WTC11 (cell line): ENCODE data around the gene KCNJ15. TPM values are rescaled to one million over a fixed set of nuclear protein-coding genes. Genes with fewer than 3 reads are reported as not detected.

Experiments
- ATAC-seq: fragments of 200-7000 bp; cut with Tn5 transposase; 2 replicates; pipeline ENCODE4 v1.10.0; 2021; ENCODE audit warnings: mild to moderate bottlenecking, moderate library complexity
- CTCF ChIA-PET: fragments of 300-600 bp; sonication (Branson Sonifier 250); formaldehyde crosslinking; loops from one replicate; lab custom pipeline; 2021; ENCODE audit warnings: antibody characterized with exemption; lab: Charles Lee
- POLR2A ChIA-PET: fragments of 350-600 bp; sonication (Branson Sonifier 250); formaldehyde crosslinking; loops from one replicate; lab custom pipeline; 2021; ENCODE audit warnings: antibody characterized with exemption; lab: Charles Lee
- DNase-seq: peaks from one replicate; pipeline ENCODE4 v3.0.0; 2021; ENCODE audit warnings: low spot score
- H3K27ac Mint-ChIP-seq: 2 replicates; pipeline ENCODE4 v1.8.0; 2021; ENCODE audit warnings: mixed read lengths
- H3K27me3 Mint-ChIP-seq: 2 replicates; pipeline ENCODE4 v1.8.0; 2021; ENCODE audit warnings: low read depth, mild to moderate bottlenecking, moderate library complexity, mixed read lengths
- H3K36me3 Mint-ChIP-seq: 2 replicates; pipeline ENCODE4 v1.8.0; 2021; ENCODE audit warnings: mixed read lengths
- H3K4me1 Mint-ChIP-seq: 2 replicates; pipeline ENCODE4 v1.8.0; 2022; ENCODE audit warnings: mixed read lengths
- H3K4me3 Mint-ChIP-seq: 2 replicates; pipeline ENCODE4 v1.8.0; 2021; ENCODE audit warnings: mild to moderate bottlenecking, moderate library complexity, mixed read lengths
- H3K9me3 Mint-ChIP-seq: 2 replicates; pipeline ENCODE4 v1.8.0; 2021; ENCODE audit warnings: mixed read lengths
- CBFB ChIP-seq: sonication (generic); formaldehyde crosslinking; IDR thresholded peaks from 2 replicates; pipeline ENCODE4 v1.8.1; 2022; ENCODE audit warnings: mild to moderate bottlenecking, low read depth, missing genetic modification reagents
- ELF4 ChIP-seq: sonication (generic); formaldehyde crosslinking; IDR thresholded peaks from 2 replicates; pipeline ENCODE4 v1.8.1; 2022; ENCODE audit warnings: low read depth, mild to moderate bottlenecking, moderate library complexity, missing genetic modification reagents
- EMX1 ChIP-seq: fragments of 250-450 bp; sonication (Bioruptor Pico); IDR thresholded peaks from 2 replicates; pipeline ENCODE4 v1.8.0; 2021; ENCODE audit warnings: mild to moderate bottlenecking
- HMGA2 ChIP-seq: fragments of 250-450 bp; sonication (Bioruptor Pico); IDR thresholded peaks from 2 replicates; pipeline ENCODE4 v1.4.0; 2021; ENCODE audit warnings: mild to moderate bottlenecking, moderate library complexity
- NFATC4 ChIP-seq: fragments of 250-450 bp; sonication (Bioruptor Pico); IDR thresholded peaks from 2 replicates; pipeline ENCODE4 v1.9.0; 2021; ENCODE audit warnings: mild to moderate bottlenecking
- NR2C2 ChIP-seq: sonication (generic); formaldehyde crosslinking; IDR thresholded peaks from 2 replicates; pipeline ENCODE4 v1.8.0; 2022; ENCODE audit warnings: mild to moderate bottlenecking, missing genetic modification reagents
- OVOL2 ChIP-seq: fragments of 250-450 bp; sonication (Bioruptor Pico); IDR thresholded peaks from 2 replicates; pipeline ENCODE4 v1.9.0; 2021; ENCODE audit warnings: mild to moderate bottlenecking, borderline replicate concordance
- RORB ChIP-seq: fragments of 250-450 bp; sonication (Bioruptor Pico); IDR thresholded peaks from 2 replicates; pipeline ENCODE4 v1.9.0; 2021; ENCODE audit warnings: mild to moderate bottlenecking
- SP1 ChIP-seq: sonication (generic); formaldehyde crosslinking; conservative IDR thresholded peaks from 2 replicates; pipeline ENCODE4 v1.8.1; 2022; ENCODE audit warnings: missing genetic modification reagents
- TEAD4 ChIP-seq: sonication (generic); formaldehyde crosslinking; IDR thresholded peaks from 2 replicates; pipeline ENCODE4 v1.8.0; 2022; ENCODE audit warnings: mild to moderate bottlenecking, missing genetic modification reagents
- ZNF232 ChIP-seq: sonication (generic); formaldehyde crosslinking; IDR thresholded peaks from 2 replicates; pipeline ENCODE4 v1.8.0; 2022; ENCODE audit warnings: mild to moderate bottlenecking, missing genetic modification reagents
- ZNF317 ChIP-seq: sonication (generic); formaldehyde crosslinking; IDR thresholded peaks from 2 replicates; pipeline ENCODE4 v1.8.1; 2023; ENCODE audit warnings: low read depth, mild to moderate bottlenecking, moderate library complexity, missing genetic modification reagents, borderline replicate concordance
- ZNF416 ChIP-seq: fragments of 250-450 bp; sonication (Bioruptor Pico); IDR thresholded peaks from 2 replicates; pipeline ENCODE4 v1.9.0; 2021; ENCODE audit warnings: mild to moderate bottlenecking, inconsistent platforms
- total RNA-seq: library from RNA; stranded (reverse); gene quantifications from 3 replicates; pipeline ENCODE4 v1.2.3, GENCODE V29; 2021
- TF ChIP-seq, protein P1 (sequence below): sonication (generic); formaldehyde crosslinking; IDR thresholded peaks from 2 replicates; pipeline ENCODE4 v1.8.0; 2022; ENCODE audit warnings: mild to moderate bottlenecking, missing genetic modification reagents
- TF ChIP-seq, protein P2 (sequence below): sonication (generic); formaldehyde crosslinking; IDR thresholded peaks from 2 replicates; pipeline ENCODE4 v1.8.0; 2022; ENCODE audit warnings: mild to moderate bottlenecking, missing genetic modification reagents
- TF ChIP-seq, protein P3 (sequence below): fragments of 250-450 bp; sonication (Bioruptor Pico); IDR thresholded peaks from 2 replicates; pipeline ENCODE4 v1.8.0; 2021; ENCODE audit warnings: mild to moderate bottlenecking
- TF ChIP-seq, protein P4 (sequence below): sonication (generic); formaldehyde crosslinking; IDR thresholded peaks from 2 replicates; pipeline ENCODE4 v1.8.1; 2023; ENCODE audit warnings: mild to moderate bottlenecking, missing genetic modification reagents, moderate library complexity
- TF ChIP-seq, protein P5 (sequence below): fragments of 250-450 bp; sonication (Bioruptor Pico); IDR thresholded peaks from 2 replicates; pipeline ENCODE4 v2.1.2; 2022; ENCODE audit warnings: mild to moderate bottlenecking, moderate library complexity
- TF ChIP-seq, protein P6 (sequence below): sonication (generic); formaldehyde crosslinking; IDR thresholded peaks from 2 replicates; pipeline ENCODE4 v1.8.1; 2022; ENCODE audit warnings: mild to moderate bottlenecking, moderate library complexity, missing genetic modification reagents
- TF ChIP-seq, protein P7 (sequence below): sonication (generic); formaldehyde crosslinking; IDR thresholded peaks from 2 replicates; pipeline ENCODE4 v1.8.1; 2022; ENCODE audit warnings: low read depth, missing genetic modification reagents, borderline replicate concordance
- TF ChIP-seq, protein P8 (sequence below): sonication (generic); formaldehyde crosslinking; IDR thresholded peaks from 2 replicates; pipeline ENCODE4 v1.8.1; 2022; ENCODE audit warnings: mild to moderate bottlenecking, missing genetic modification reagents, moderate library complexity, borderline replicate concordance

KCNJ15 gene
- total RNA-seq, 1 experiment from 2014 or later: 0.57 TPM

DNA sequence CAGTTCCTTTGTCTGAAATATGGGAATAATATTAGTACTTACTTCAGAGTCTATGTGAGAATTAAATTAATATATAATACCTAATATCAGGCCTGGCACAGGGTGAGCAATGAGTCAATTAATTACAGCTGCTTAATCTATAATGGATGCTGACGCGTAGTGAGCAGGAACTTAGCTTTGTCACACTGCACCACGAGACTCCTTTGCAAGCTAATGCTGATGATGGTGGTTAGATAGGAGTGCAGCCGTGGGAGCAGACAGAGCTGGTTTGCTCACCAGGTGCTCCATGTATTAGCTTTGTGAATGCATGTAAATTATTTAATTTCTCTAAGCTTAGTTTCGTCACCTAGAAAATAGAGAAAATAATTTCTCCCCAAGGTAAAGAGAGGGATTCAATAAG lies 35.1 kb downstream of the KCNJ15 start:
- DNase-seq (no peak), ATAC-seq (no peak)
- TF ChIP-seq, protein P1, sequence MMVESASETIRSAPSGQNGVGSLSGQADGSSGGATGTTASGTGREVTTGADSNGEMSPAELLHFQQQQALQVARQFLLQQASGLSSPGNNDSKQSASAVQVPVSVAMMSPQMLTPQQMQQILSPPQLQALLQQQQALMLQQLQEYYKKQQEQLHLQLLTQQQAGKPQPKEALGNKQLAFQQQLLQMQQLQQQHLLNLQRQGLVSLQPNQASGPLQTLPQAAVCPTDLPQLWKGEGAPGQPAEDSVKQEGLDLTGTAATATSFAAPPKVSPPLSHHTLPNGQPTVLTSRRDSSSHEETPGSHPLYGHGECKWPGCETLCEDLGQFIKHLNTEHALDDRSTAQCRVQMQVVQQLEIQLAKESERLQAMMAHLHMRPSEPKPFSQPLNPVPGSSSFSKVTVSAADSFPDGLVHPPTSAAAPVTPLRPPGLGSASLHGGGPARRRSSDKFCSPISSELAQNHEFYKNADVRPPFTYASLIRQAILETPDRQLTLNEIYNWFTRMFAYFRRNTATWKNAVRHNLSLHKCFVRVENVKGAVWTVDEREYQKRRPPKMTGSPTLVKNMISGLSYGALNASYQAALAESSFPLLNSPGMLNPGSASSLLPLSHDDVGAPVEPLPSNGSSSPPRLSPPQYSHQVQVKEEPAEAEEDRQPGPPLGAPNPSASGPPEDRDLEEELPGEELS (CRISPR knock-in tag): no peak
- TF ChIP-seq, protein P2, sequence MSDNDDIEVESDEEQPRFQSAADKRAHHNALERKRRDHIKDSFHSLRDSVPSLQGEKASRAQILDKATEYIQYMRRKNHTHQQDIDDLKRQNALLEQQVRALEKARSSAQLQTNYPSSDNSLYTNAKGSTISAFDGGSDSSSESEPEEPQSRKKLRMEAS (CRISPR knock-in tag): no peak
- TF ChIP-seq HMGA2 (CRISPR knock-in tag) (no peak), RORB (CRISPR knock-in tag) (no peak), NFATC4 (CRISPR knock-in tag) (no peak), TEAD4 (CRISPR knock-in tag) (no peak), ZNF232 (CRISPR knock-in tag) (no peak), ZNF416 (CRISPR knock-in tag) (no peak), EMX1 (no peak), ZNF317 (CRISPR knock-in tag) (no peak)
- TF ChIP-seq, protein P3, sequence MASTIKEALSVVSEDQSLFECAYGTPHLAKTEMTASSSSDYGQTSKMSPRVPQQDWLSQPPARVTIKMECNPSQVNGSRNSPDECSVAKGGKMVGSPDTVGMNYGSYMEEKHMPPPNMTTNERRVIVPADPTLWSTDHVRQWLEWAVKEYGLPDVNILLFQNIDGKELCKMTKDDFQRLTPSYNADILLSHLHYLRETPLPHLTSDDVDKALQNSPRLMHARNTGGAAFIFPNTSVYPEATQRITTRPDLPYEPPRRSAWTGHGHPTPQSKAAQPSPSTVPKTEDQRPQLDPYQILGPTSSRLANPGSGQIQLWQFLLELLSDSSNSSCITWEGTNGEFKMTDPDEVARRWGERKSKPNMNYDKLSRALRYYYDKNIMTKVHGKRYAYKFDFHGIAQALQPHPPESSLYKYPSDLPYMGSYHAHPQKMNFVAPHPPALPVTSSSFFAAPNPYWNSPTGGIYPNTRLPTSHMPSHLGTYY (CRISPR knock-in tag): no peak
- TF ChIP-seq, protein P4, sequence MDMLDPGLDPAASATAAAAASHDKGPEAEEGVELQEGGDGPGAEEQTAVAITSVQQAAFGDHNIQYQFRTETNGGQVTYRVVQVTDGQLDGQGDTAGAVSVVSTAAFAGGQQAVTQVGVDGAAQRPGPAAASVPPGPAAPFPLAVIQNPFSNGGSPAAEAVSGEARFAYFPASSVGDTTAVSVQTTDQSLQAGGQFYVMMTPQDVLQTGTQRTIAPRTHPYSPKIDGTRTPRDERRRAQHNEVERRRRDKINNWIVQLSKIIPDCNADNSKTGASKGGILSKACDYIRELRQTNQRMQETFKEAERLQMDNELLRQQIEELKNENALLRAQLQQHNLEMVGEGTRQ (CRISPR knock-in tag): no peak
- TF ChIP-seq, protein P5, sequence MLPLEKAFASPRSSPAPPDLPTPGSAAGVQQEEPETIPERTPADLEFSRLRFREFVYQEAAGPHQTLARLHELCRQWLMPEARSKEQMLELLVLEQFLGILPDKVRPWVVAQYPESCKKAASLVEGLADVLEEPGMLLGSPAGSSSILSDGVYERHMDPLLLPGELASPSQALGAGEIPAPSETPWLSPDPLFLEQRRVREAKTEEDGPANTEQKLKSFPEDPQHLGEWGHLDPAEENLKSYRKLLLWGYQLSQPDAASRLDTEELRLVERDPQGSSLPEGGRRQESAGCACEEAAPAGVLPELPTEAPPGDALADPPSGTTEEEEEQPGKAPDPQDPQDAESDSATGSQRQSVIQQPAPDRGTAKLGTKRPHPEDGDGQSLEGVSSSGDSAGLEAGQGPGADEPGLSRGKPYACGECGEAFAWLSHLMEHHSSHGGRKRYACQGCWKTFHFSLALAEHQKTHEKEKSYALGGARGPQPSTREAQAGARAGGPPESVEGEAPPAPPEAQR (CRISPR knock-in tag): no peak
- Mint-ChIP-seq H3K4me3 (no peak overlapping the region), H3K27ac (no peak overlapping the region), H3K9me3 (no peaks in the 10 kb centered on the region), H3K4me1 (peaks cover 20% of the 10 kb centered on the region), H3K36me3 (no peaks in the 10 kb centered on the region), H3K27me3 (no peaks in the 10 kb centered on the region)
- CTCF ChIA-PET: interaction anchor here (0.5 kb wide), 1 partner anchor 13 kb away, joined by 3 read pairs; no protein-coding TSS in a partner anchor
- POLR2A ChIA-PET: no interaction called here

DNA sequence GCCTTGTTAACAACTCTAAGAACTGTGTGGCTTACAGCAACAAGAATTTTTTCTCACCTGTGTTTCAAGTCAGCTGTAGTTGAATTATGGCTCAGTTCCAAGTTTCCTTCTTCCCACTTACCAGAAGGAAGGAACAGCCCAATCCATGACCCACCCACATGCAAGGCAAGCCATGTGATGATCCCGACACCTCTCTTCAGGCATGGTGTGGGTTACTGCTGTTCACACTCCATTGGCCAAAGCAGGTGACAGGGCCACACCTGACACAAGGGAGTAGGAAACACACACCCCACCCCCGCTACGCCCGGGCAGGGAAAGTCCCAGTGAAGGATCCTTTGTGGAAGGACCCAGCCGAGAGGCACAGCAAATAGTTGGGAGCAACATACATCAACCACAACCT lies 36.3 kb downstream of the KCNJ15 start:
- H3K4me3 Mint-ChIP-seq: no peak overlapping the region
- DNase-seq (no peak), ATAC-seq (no peak)
- no peaks in the 10 kb centered on the region for H3K36me3 Mint-ChIP-seq
- CTCF ChIA-PET: no interaction called here
- H3K4me1 Mint-ChIP-seq: peaks cover 32% of the 10 kb centered on the region
- no peak for TF ChIP-seq SP1 (CRISPR knock-in tag)
- no peak for TF ChIP-seq OVOL2
- TF ChIP-seq NR2C2 (CRISPR knock-in tag): no peak
- TF ChIP-seq, protein P6, sequence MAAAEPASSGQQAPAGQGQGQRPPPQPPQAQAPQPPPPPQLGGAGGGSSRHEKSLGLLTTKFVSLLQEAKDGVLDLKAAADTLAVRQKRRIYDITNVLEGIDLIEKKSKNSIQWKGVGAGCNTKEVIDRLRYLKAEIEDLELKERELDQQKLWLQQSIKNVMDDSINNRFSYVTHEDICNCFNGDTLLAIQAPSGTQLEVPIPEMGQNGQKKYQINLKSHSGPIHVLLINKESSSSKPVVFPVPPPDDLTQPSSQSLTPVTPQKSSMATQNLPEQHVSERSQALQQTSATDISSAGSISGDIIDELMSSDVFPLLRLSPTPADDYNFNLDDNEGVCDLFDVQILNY (CRISPR knock-in tag): no peak
- TF ChIP-seq, protein P7, sequence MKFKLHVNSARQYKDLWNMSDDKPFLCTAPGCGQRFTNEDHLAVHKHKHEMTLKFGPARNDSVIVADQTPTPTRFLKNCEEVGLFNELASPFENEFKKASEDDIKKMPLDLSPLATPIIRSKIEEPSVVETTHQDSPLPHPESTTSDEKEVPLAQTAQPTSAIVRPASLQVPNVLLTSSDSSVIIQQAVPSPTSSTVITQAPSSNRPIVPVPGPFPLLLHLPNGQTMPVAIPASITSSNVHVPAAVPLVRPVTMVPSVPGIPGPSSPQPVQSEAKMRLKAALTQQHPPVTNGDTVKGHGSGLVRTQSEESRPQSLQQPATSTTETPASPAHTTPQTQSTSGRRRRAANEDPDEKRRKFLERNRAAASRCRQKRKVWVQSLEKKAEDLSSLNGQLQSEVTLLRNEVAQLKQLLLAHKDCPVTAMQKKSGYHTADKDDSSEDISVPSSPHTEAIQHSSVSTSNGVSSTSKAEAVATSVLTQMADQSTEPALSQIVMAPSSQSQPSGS (CRISPR knock-in tag): no peak
- TF ChIP-seq, protein P8, sequence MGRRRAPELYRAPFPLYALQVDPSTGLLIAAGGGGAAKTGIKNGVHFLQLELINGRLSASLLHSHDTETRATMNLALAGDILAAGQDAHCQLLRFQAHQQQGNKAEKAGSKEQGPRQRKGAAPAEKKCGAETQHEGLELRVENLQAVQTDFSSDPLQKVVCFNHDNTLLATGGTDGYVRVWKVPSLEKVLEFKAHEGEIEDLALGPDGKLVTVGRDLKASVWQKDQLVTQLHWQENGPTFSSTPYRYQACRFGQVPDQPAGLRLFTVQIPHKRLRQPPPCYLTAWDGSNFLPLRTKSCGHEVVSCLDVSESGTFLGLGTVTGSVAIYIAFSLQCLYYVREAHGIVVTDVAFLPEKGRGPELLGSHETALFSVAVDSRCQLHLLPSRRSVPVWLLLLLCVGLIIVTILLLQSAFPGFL: no peak
- no peak for TF ChIP-seq CBFB
- TF ChIP-seq, protein P4 (CRISPR knock-in tag): no peak
- TF ChIP-seq ELF4 (CRISPR knock-in tag): no peak
- H3K27ac Mint-ChIP-seq: no peak overlapping the region
- H3K27me3 Mint-ChIP-seq: no peaks in the 10 kb centered on the region
- H3K9me3 Mint-ChIP-seq: no peaks in the 10 kb centered on the region
- POLR2A ChIA-PET: no interaction called here
